Upper lobe of right lung (tissue), 1 donor: Measurements from ENCODE around the gene SNX25. TPM values are rescaled to one million over a fixed set of nuclear protein-coding genes. Genes with fewer than 3 reads are reported as not detected.
A peak's percentile ranks its signal among the peaks of the same experiment; 100 is the strongest.

ENCODE experiments used
- ATAC-seq: fragments of 200-7000 bp; cut with Tn5 transposase; one replicate; pipeline ENCODE4 v1.9.1; 2020; ENCODE audit warnings: mild to moderate bottlenecking, moderate library complexity
- DNase-seq: peaks from one replicate; pipeline ENCODE4 v3.0.0-alpha.2; 2020
- H3K27ac ChIP-seq: fragments of 200-600 bp; one replicate; pipeline ENCODE4 v1.8.0; 2022
- H3K27me3 ChIP-seq: fragments of 200-600 bp; one replicate; pipeline ENCODE4 v1.8.0; 2022; ENCODE audit warnings: mild to moderate bottlenecking
- H3K36me3 ChIP-seq: fragments of 200-600 bp; one replicate; pipeline ENCODE4 v1.8.0; 2022
- H3K4me1 ChIP-seq: fragments of 200-600 bp; one replicate; pipeline ENCODE4 v1.8.0; 2022
- H3K4me3 ChIP-seq: fragments of 200-600 bp; one replicate; pipeline ENCODE4 v1.8.0; 2022; ENCODE audit warnings: mild to moderate bottlenecking
- H3K9me3 ChIP-seq: fragments of 200-600 bp; one replicate; pipeline ENCODE4 v1.8.0; 2022
- CTCF ChIP-seq: fragments of 200-600 bp; IDR thresholded peaks from one replicate; pipeline ENCODE4 v1.8.0; 2022; ENCODE audit warnings: antibody characterized with exemption
- intact Hi-C: fragments of 100-400 bp; cut with DNase I; formaldehyde crosslinking; loops from one replicate; pipeline ENCODE4 v1.11.0; 2022
- total RNA-seq: library from RNA; stranded (reverse); fragmentation: NEBNext Ultra II Directional; extraction: Animal tissue kit (Norgen Biotek cat#: 25700); gene quantifications from one replicate; pipeline ENCODE4 v1.2.1, GENCODE V29; 2021
- donor health status: DM: no; HTN: yes; CAD: no; lungs with severe emphysema.

The SNX25 gene
- total RNA-seq, 1 donor from 2014 or later: 98.5 TPM

DNA sequence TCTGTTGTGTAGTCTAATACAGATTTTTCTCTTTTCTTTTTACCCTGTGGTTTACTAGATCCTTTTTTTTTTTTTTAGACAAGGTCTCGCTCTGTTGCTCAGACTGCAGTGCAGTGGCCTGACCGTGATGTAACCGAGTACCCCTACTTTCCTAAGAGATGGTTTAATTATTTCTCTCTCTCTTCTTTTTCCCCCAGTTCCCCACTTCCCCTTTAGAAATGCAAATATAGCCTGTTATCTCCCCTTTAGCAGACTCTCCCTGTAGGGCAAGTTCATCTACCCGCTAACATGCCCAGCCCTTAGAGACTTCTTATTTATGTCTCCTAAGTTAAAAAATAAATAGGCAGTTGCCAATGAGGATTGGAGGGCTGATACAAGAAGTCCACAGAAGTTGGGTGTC lies 4.5 kb downstream of the SNX25 start:
- no peaks in the 10 kb centered on the region for H3K27me3 ChIP-seq
- H3K9me3 ChIP-seq: no peaks in the 10 kb centered on the region
- no peak for TF ChIP-seq CTCF
- ATAC-seq (no peak), DNase-seq (no peak)
- no peaks in the 10 kb centered on the region for H3K36me3 ChIP-seq
- H3K4me1 ChIP-seq: peaks cover 13% of the 10 kb centered on the region
- H3K27ac ChIP-seq: no peak overlapping the region
- intact Hi-C loops: no loop called here
- no peak overlapping the region for H3K4me3 ChIP-seq

DNA sequence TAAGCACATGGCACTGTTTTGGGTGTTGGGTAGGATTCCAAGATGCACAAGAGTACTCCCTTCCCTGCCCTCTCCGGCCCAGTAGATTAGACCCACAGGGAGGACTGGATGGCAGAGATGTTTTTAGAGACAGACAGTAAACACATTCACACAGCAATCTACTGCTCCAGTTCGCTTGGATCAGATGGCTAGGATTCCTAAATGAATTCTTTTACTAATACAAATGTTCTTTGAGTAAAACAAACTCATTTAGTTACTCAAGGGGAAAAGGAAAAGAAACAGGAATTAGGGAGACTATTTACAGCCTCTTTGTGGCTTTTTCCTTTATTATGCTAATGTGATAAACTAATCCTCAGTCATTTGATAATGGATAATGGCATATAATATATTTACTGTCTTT lies 5.9 kb downstream of the SNX25 start:
- Histone ChIP-seq H3K9me3 (no peaks in the 10 kb centered on the region), H3K36me3 (no peaks in the 10 kb centered on the region), H3K4me1 (peaks cover 12% of the 10 kb centered on the region), H3K27ac (no peak overlapping the region), H3K4me3 (no peak overlapping the region), H3K27me3 (no peaks in the 10 kb centered on the region)
- TF ChIP-seq CTCF: no peak
- intact Hi-C loops: no loop called here
- DNase-seq: no peak
- ATAC-seq: no peak

DNA sequence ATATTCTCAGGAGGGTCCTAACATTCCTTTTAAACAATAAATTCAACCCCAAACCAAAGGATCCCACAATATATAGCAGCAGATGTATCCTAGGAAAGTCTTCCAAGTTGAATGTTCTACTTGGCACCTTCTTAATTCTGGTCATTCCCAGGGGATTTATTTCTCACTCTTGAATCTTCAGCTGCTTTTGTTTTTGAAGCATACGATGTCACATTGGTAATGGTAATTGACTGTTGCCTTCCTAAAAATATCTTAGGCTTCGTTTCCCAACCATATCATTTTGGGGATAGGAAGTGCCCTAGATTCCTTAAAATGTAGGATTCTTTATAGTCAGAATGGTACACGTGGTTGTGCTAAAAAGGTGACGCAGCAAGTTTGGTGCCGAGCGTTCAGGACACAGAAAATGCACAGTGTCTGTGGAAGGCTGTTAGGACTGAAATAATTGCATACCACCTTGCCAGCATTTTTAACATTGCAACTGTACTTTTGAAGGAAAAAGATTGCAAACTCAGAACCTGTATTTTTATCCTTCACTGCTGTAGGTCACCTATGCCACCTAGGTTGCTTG lies 8.1 kb downstream of the SNX25 start:
- no peak overlapping the region for H3K27ac ChIP-seq
- no peak overlapping the region for H3K4me3 ChIP-seq
- no peaks in the 10 kb centered on the region for H3K27me3 ChIP-seq
- no peaks in the 10 kb centered on the region for H3K9me3 ChIP-seq
- no peaks in the 10 kb centered on the region for H3K4me1 ChIP-seq
- no peaks in the 10 kb centered on the region for H3K36me3 ChIP-seq
- TF ChIP-seq CTCF: no peak
- ATAC-seq (no peak), DNase-seq (no peak)
- intact Hi-C loops: no loop called here

- Histone ChIP-seq H3K4me3 (no peak overlapping the region), H3K36me3 (no peaks in the 10 kb centered on the region), H3K4me1 (no peaks in the 10 kb centered on the region), H3K27ac (no peak overlapping the region), H3K9me3 (no peaks in the 10 kb centered on the region), H3K27me3 (no peaks in the 10 kb centered on the region)
- TF ChIP-seq CTCF: no peak
- intact Hi-C loops: no loop called here
- ATAC-seq (peak; percentile 57), DNase-seq (no peak)
Observed at GRCh38 chr4:185218312-185218711, 8.9 kb downstream of the SNX25 start.

GRCh38 chr4:185219551-185220344 lies 10.3 kb downstream of the SNX25 start:
- ATAC-seq (no peak), DNase-seq (no peak)
- no peaks in the 10 kb centered on the region for H3K27me3 ChIP-seq
- no peaks in the 10 kb centered on the region for H3K9me3 ChIP-seq
- H3K4me3 ChIP-seq: no peak overlapping the region
- peaks cover 2% of the 10 kb centered on the region for H3K4me1 ChIP-seq
- H3K27ac ChIP-seq: no peak overlapping the region
- TF ChIP-seq CTCF: no peak
- no peaks in the 10 kb centered on the region for H3K36me3 ChIP-seq
- intact Hi-C loops: no loop called here
